KMS-11 (cell line): Measurements from ENCODE around the gene OBSCN.

Source experiments
- H2AFZ ChIP-seq: fragments of 200-600 bp; sonication (generic); 2 replicates; pipeline ENCODE4 v1.6.1; 2016; ENCODE audit warnings: antibody characterized with exemption, mixed run types, low read depth
- H3K27ac ChIP-seq: fragments of 200-600 bp; sonication (generic); 2 replicates; pipeline ENCODE4 v1.6.1; 2016; ENCODE audit warnings: mild to moderate bottlenecking, mixed run types
- H3K27me3 ChIP-seq: fragments of 200-600 bp; sonication (generic); 2 replicates; pipeline ENCODE4 v1.6.1; 2017; ENCODE audit warnings: mild to moderate bottlenecking, low read depth, mixed run types, moderate library complexity; ENCODE audit not compliant: insufficient read depth
- H3K36me3 ChIP-seq: fragments of 200-600 bp; sonication (generic); 2 replicates; pipeline ENCODE4 v1.6.1; 2017; ENCODE audit warnings: mild to moderate bottlenecking, mixed run types; ENCODE audit not compliant: insufficient read depth
- H3K4me1 ChIP-seq: fragments of 200-600 bp; sonication (generic); 2 replicates; pipeline ENCODE4 v1.6.1; 2016; ENCODE audit warnings: mild to moderate bottlenecking, low read depth, mixed run types; ENCODE audit not compliant: poor library complexity, severe bottlenecking
- H3K4me2 ChIP-seq: fragments of 200-600 bp; sonication (generic); 2 replicates; pipeline ENCODE4 v1.7.0; 2016; ENCODE audit warnings: mild to moderate bottlenecking, mixed run types
- H3K4me3 ChIP-seq: fragments of 200-600 bp; sonication (generic); IDR thresholded peaks from 2 replicates; pipeline ENCODE4 v1.6.1; 2017; ENCODE audit warnings: low read depth, low read length, mixed read lengths; ENCODE audit not compliant: insufficient read depth
- H3K79me2 ChIP-seq: fragments of 200-600 bp; sonication (generic); 2 replicates; pipeline ENCODE4 v1.6.1; 2016; ENCODE audit warnings: low read depth, mixed run types; ENCODE audit not compliant: insufficient read depth
- H3K9ac ChIP-seq: fragments of 200-600 bp; sonication (generic); 2 replicates; pipeline ENCODE4 v1.6.1; 2016; ENCODE audit warnings: mild to moderate bottlenecking, mixed run types
- H4K20me1 ChIP-seq: fragments of 200-600 bp; sonication (generic); 2 replicates; pipeline ENCODE4 v1.6.1; 2016; ENCODE audit warnings: mild to moderate bottlenecking, mixed run types; ENCODE audit not compliant: insufficient read depth
- TF ChIP-seq, protein P1 (sequence below): fragments of 200-600 bp; sonication (generic); conservative IDR thresholded peaks from 2 replicates; pipeline ENCODE4 v1.6.1; 2017; ENCODE audit warnings: low read depth, mild to moderate bottlenecking, antibody characterized with exemption, low read length, moderate library complexity, mixed read lengths

Gene OBSCN

DNA sequence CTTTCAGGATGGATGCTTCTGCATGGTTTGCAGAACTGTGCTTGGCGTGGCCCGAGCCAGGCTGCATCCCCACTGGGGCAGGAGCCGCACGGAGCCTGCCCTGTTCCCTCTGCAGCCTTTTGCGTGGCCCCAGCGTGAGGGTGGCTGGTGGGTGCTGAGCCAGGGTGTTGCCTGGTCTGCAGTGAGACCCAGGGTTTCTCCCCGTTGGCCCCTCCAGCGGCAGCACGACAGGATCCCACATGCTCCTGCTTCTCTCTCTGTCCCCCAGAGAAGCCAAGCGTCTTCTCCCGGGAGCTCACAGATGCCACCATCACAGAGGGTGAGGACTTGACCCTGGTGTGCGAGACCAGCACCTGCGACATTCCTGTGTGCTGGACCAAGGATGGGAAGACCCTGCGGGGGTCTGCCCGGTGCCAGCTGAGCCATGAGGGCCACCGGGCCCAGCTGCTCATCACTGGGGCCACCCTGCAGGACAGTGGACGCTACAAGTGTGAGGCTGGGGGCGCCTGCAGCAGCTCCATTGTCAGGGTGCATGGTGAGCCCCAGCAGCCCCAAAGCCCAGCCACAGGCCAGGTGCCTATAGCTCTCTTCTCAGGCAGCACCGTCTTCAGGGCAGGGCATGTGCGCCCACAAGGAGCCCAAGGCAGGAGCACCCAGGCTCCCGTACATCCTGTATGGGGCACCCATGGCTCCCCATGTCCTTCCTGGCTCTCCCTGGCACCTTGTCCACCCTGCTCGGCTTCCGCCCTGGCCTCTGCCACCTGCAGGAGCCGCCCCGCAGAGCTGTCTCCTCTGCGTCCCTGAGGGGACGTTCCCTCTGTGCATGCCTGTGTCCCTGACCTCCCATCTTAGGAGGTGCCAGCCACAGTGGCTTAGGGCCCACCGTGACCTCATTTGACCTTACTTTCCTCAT lies 78.9 kb downstream of the OBSCN start:
- Histone ChIP-seq H4K20me1 (no peaks in the 10 kb centered on the region), H3K79me2 (no peaks in the 10 kb centered on the region), H3K9ac (no peak overlapping the region), H3K4me2 (no peak overlapping the region), H3K4me3 (no peak overlapping the region), H3K4me1 (no peaks in the 10 kb centered on the region), H3K27ac (no peak overlapping the region), H2AFZ (no peak overlapping the region), H3K36me3 (no peaks in the 10 kb centered on the region), H3K27me3 (no peaks in the 10 kb centered on the region)
- TF ChIP-seq, protein P1, sequence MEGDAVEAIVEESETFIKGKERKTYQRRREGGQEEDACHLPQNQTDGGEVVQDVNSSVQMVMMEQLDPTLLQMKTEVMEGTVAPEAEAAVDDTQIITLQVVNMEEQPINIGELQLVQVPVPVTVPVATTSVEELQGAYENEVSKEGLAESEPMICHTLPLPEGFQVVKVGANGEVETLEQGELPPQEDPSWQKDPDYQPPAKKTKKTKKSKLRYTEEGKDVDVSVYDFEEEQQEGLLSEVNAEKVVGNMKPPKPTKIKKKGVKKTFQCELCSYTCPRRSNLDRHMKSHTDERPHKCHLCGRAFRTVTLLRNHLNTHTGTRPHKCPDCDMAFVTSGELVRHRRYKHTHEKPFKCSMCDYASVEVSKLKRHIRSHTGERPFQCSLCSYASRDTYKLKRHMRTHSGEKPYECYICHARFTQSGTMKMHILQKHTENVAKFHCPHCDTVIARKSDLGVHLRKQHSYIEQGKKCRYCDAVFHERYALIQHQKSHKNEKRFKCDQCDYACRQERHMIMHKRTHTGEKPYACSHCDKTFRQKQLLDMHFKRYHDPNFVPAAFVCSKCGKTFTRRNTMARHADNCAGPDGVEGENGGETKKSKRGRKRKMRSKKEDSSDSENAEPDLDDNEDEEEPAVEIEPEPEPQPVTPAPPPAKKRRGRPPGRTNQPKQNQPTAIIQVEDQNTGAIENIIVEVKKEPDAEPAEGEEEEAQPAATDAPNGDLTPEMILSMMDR, result no peak

DNA sequence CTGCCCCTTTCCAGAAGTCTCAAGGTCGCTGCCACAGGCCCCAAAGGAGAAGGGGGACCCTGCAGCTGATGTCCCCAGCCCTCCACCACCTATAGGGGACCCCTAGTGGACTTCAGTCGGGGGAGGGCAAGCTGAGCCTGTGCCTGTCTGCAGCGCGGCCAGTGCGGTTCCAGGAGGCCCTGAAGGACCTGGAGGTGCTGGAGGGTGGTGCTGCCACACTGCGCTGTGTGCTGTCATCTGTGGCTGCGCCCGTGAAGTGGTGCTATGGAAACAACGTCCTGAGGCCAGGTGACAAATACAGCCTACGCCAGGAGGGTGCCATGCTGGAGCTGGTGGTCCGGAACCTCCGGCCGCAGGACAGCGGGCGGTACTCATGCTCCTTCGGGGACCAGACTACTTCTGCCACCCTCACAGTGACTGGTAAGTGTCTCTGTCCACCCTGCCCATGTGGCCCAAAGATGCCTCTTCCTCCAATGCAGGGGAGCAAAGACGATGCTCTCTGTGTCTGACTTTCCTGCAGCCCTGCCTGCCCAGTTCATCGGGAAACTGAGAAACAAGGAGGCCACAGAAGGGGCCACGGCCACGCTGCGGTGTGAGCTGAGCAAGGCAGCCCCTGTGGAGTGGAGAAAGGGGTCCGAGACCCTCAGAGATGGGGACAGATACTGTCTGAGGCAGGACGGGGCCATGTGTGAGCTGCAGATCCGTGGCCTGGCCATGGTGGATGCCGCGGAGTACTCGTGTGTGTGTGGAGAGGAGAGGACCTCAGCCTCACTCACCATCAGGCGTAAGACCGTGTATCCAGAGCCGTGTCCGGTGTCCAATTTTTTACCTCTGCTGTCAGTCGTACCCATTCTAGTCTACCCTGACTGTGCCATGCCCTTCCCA lies 79.9 kb downstream of the OBSCN start:
- Histone ChIP-seq H3K4me1 (no peaks in the 10 kb centered on the region), H3K36me3 (no peaks in the 10 kb centered on the region)

DNA sequence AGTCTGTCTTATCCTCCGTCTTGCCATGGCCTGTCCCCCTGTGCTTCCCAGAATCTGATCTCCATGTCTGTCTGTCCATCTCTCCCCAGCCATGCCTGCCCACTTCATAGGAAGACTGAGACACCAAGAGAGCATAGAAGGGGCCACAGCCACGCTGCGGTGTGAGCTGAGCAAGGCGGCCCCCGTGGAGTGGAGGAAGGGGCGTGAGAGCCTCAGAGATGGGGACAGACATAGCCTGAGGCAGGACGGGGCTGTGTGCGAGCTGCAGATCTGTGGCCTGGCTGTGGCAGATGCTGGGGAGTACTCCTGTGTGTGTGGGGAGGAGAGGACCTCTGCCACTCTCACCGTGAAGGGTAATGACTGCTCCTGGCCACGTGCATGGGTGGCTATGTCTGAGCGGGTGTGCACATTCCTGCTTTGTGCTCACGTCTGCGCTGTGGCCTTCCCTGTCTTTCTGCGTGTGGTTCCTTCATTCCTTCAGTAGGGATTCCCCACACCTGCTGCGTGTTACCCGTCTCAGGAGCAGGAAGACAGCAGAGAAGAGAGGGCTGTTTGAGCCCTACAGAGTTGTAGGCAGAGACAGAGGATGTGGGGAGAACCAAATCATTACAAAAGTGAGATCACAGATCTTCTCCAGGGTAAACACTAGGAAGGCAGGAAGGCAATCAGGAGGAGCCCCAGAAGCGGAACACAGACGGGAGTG lies 80.8 kb downstream of the OBSCN start:
- no peaks in the 10 kb centered on the region for H4K20me1 ChIP-seq
- H3K4me3 ChIP-seq, result no peak overlapping the region
- H3K4me1 ChIP-seq, result no peaks in the 10 kb centered on the region
- no peak overlapping the region for H3K4me2 ChIP-seq
- no peaks in the 10 kb centered on the region for H3K79me2 ChIP-seq
- TF ChIP-seq, protein P1, result no peak
- no peaks in the 10 kb centered on the region for H3K36me3 ChIP-seq
- no peaks in the 10 kb centered on the region for H3K27me3 ChIP-seq
- no peak overlapping the region for H2AFZ ChIP-seq
- no peak overlapping the region for H3K9ac ChIP-seq
- H3K27ac ChIP-seq, result no peak overlapping the region

More for the DNA sequence above, 79.9 kb downstream of the OBSCN start:
- Histone ChIP-seq H3K4me3 (no peak overlapping the region), H3K4me2 (no peak overlapping the region), H3K27ac (no peak overlapping the region), H3K79me2 (no peaks in the 10 kb centered on the region), H3K9ac (no peak overlapping the region), H2AFZ (no peak overlapping the region), H3K27me3 (no peaks in the 10 kb centered on the region), H4K20me1 (no peaks in the 10 kb centered on the region)
- TF ChIP-seq, protein P1, result no peak

DNA sequence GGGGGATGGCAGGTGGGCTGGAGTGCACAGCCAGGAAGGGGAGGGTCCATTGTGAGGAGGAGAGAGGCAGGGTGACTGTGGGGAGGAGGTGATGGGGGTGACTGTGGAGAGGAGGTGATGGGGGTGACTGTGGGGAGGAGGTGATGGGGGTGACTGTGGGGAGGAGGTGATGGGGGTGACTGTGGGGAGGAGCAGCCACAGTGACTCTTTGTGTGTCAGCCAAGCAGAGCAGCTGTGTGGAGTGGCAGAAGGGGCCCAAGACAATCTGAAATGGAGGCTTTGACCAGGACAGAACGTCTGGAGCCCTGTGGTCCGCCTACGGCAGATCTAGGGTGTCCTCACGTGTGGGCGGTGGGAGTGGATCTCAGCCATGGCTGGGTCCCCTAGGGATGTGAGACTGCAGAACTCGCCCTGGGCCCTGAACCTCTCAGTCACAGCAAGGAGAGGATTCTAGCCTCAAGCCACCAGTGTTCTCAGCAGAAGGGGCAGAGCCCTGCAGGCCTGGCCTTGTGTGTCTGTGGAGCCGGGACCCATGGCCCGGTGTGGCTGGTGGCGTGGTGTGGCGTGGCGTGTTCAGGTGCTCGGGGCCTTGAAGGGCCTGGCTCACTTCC lies 81.5 kb downstream of the OBSCN start:
- no peak overlapping the region for H3K27ac ChIP-seq
- H3K36me3 ChIP-seq, result no peaks in the 10 kb centered on the region
- no peak overlapping the region for H3K9ac ChIP-seq
- H3K4me1 ChIP-seq, result no peaks in the 10 kb centered on the region
- TF ChIP-seq, protein P1, result no peak
- no peak overlapping the region for H2AFZ ChIP-seq
- no peaks in the 10 kb centered on the region for H3K79me2 ChIP-seq
- no peak overlapping the region for H3K4me2 ChIP-seq
- H3K4me3 ChIP-seq, result no peak overlapping the region
- H3K27me3 ChIP-seq, result no peaks in the 10 kb centered on the region
- H4K20me1 ChIP-seq, result no peaks in the 10 kb centered on the region
